HG03045 (cell line): ENCODE data around the gene LRP11.

Source experiments
- ATAC-seq: cut with Tn5 transposase; IDR thresholded peaks from one replicate; pipeline ENCODE4 v1.9.1; 2021; ENCODE audit warnings: mild to moderate bottlenecking, moderate library complexity; ENCODE audit not compliant: unreplicated experiment

LRP11 gene

DNA sequence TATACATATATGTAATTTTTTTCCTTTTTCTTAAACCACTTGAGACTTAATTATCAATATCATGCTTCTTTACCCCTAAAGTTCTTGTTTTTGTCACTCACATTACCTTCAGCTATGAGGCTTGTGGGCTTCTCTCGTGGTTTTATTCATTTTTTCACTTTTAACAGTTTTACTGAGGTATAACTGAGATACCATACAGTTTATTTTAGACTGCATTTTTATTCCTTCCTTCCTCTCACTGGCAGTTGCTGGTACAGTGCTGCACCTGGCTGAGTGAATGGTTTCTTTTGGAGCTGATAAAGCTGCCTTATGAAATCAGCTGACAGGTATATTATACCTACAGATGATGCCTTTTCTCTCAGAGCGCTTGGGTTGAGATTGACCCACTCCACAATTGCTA is 54.4 kb downstream of the LRP11 start:
- ATAC-seq: no peak

DNA sequence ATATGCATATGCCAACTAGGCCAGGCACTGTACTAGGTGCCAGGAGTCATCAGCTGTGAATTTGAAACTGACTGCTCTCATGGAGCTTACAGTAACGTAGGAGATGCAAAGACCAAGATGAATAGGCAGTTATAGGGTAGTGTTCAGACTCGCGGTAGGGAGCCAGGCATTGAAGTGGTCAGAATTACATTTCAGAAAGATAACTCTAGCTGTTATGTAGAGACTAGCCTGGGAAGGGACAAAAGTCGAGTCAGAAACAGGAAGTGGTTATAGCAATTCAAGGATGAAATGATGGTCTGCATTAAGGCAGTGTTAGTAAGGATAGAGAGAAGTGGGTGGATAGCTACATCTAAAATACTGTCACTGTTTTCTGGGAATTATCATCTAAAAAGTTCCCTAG is 58.0 kb downstream of the LRP11 start:
- ATAC-seq: no peak

DNA sequence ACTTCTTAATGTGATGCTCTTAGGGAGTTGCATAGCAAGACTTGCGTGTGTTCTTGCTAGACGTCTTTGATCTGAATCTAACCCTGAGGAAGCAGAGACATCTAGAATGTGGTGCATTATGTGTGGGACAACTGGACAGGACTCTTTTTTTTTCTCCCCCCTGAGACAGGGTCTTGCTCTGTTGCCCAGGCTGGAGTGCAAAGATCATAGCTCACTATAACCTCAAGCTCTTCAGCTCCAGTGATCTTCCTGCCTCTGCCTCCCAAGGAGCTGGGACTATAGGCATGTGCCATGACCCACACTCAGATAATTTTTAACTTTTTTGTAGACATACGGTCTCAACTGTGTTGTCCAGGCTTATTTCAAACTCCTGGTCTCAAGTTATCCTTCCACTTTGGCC is 80.6 kb downstream of the LRP11 start:
- ATAC-seq: no peak

DNA sequence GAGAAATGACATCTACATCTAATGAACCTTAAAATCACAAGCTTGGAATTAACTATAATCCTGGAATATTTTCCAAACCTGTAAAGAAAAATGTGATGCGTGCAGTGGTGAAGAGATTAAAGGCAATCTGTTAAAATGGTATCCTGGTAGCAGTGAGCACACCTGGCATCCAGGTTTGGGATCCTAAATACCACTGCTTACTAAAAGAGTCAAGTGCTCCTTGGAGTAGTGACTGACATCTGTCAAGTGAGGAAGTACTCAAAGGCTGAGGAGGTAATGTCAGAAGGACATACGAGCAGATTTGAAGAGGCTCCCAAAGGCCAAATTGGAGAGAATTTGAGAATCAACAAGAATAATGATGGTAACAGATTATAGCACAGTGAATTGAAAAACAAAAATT is 81.8 kb downstream of the LRP11 start:
- ATAC-seq: no peak

GRCh38 chr6:149781715-149782114 is 82.4 kb downstream of the LRP11 start:
- ATAC-seq: no peak

GRCh38 chr6:149779644-149779963 is 84.6 kb downstream of the LRP11 start:
- no peak for ATAC-seq

DNA sequence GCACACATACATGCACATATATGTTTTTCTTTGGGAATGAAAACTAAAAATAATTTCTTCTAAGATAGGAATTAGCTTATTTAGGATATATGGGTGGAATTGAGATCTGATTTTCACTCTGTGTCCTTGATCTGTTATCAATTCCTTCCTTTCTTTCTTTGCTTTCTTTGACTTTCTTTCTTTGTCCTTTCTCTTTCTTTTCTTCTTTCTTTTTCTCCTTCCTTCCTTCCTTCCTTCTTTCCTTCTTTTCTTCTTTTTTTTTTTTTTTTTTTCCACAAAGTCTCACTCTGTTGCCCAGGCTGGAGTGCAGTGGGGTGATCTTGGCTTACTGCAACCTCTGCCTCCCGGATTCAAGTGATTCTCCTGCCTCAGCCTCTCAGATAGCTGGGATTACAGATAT is 86.5 kb downstream of the LRP11 start:
- ATAC-seq: no peak

- no peak for ATAC-seq
These were observed 92.2 kb downstream of the LRP11 start for GRCh38 chr6:149771925-149772324.

GRCh38 chr6:149771185-149771584 is 93.0 kb downstream of the LRP11 start:
- no peak for ATAC-seq

- no peak for ATAC-seq
These were observed 94.5 kb downstream of the LRP11 start for GRCh38 chr6:149769676-149770075.
